RWPE2 (cell line): Measurements from ENCODE around the gene MARCHF3.

Experiments used
- ATAC-seq: fragments of 200-7000 bp; cut with Tn5 transposase; 3 replicates; pipeline ENCODE4 v1.9.1; 2021; ENCODE audit warnings: low read depth
- DNase-seq: peaks from one replicate; pipeline ENCODE4 v3.0.0-alpha.2; 2020; ENCODE audit warnings: low spot score
- H3K27ac ChIP-seq: fragments of 450-650 bp; 2 replicates; pipeline ENCODE4 v1.5.1; 2017; ENCODE audit warnings: mild to moderate bottlenecking; ENCODE audit not compliant: poor library complexity, severe bottlenecking
- H3K27me3 ChIP-seq: fragments of 250-450 bp; sonication (Bioruptor Pico); 2 replicates; pipeline ENCODE4 v1.5.1; 2021; ENCODE audit warnings: mild to moderate bottlenecking, moderate library complexity; ENCODE audit not compliant: insufficient read depth, poor library complexity, severe bottlenecking
- H3K36me3 ChIP-seq: fragments of 250-450 bp; sonication (Bioruptor Pico); 2 replicates; pipeline ENCODE4 v1.5.1; 2020; ENCODE audit warnings: low read depth, mild to moderate bottlenecking, moderate library complexity
- H3K4me1 ChIP-seq: fragments of 250-450 bp; sonication (Bioruptor Pico); 2 replicates; pipeline ENCODE4 v1.5.1; 2021; ENCODE audit warnings: mild to moderate bottlenecking, moderate library complexity; ENCODE audit not compliant: insufficient read depth, poor library complexity, severe bottlenecking
- H3K4me3 ChIP-seq: fragments of 250-450 bp; sonication (Bioruptor Pico); 2 replicates; pipeline ENCODE4 v1.5.1; 2021; ENCODE audit warnings: mild to moderate bottlenecking, moderate library complexity; ENCODE audit not compliant: severe bottlenecking
- H3K9me3 ChIP-seq: fragments of 250-450 bp; sonication (Bioruptor Pico); 2 replicates; pipeline ENCODE4 v1.5.1; 2021; ENCODE audit warnings: mild to moderate bottlenecking, moderate library complexity; ENCODE audit not compliant: severe bottlenecking
- TF ChIP-seq, protein P1 (sequence below): fragments of 450-650 bp; IDR thresholded peaks from one replicate; pipeline ENCODE4 v1.5.1; 2017; ENCODE audit warnings: mild to moderate bottlenecking, moderate library complexity; ENCODE audit not compliant: poor library complexity, severe bottlenecking

Gene MARCHF3

DNA sequence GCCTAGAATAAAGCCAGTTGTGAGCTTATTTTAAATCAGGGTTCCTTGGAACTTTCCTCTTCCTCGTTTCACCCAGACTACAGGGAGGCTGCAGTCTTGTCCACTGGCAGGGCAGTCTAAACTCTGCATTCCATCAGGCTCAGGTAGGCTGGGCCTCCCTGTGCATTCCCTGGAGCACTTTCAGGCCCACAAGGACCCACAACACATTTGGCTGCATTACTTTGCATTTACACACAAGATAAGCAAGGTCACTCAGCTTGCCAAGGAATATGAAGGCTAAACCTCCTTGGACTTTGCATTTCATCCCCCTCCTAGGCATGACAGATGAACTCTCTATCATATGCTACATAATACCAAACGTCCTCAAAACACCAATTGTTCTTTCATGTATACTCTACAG is 104.2 kb downstream of the MARCHF3 start:
- no peaks in the 10 kb centered on the region for H3K9me3 ChIP-seq
- no peaks in the 10 kb centered on the region for H3K4me1 ChIP-seq
- no peak overlapping the region for H3K4me3 ChIP-seq
- TF ChIP-seq, protein P1, sequence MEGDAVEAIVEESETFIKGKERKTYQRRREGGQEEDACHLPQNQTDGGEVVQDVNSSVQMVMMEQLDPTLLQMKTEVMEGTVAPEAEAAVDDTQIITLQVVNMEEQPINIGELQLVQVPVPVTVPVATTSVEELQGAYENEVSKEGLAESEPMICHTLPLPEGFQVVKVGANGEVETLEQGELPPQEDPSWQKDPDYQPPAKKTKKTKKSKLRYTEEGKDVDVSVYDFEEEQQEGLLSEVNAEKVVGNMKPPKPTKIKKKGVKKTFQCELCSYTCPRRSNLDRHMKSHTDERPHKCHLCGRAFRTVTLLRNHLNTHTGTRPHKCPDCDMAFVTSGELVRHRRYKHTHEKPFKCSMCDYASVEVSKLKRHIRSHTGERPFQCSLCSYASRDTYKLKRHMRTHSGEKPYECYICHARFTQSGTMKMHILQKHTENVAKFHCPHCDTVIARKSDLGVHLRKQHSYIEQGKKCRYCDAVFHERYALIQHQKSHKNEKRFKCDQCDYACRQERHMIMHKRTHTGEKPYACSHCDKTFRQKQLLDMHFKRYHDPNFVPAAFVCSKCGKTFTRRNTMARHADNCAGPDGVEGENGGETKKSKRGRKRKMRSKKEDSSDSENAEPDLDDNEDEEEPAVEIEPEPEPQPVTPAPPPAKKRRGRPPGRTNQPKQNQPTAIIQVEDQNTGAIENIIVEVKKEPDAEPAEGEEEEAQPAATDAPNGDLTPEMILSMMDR: no peak
- no peaks in the 10 kb centered on the region for H3K27me3 ChIP-seq
- no peak overlapping the region for H3K27ac ChIP-seq
- H3K36me3 ChIP-seq: no peaks in the 10 kb centered on the region
- DNase-seq (no peak), ATAC-seq (no peak)

DNA sequence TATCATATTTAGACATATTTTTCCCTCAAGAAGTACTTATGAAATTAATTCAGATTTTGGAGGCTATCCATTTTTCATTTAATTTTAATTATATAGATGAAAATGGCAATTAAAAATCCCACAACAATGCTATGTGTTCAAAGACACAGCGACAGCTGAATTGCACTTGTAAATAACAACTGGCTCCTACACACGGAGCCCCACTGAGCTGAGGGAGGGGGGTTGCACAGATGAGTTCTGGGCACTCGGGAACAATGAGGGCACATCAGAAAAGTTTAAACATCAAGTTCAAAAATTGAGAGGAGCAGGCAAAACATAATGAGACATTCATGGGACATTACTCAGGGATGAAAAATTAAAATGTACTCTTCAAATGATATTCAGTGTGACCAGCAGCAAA is 104.9 kb downstream of the MARCHF3 start:
- Histone ChIP-seq H3K9me3 (no peaks in the 10 kb centered on the region), H3K4me3 (no peak overlapping the region), H3K27ac (no peak overlapping the region), H3K4me1 (no peaks in the 10 kb centered on the region), H3K36me3 (no peaks in the 10 kb centered on the region), H3K27me3 (no peaks in the 10 kb centered on the region)
- TF ChIP-seq, protein P1: no peak
- no peak for DNase-seq
- no peak for ATAC-seq

DNA sequence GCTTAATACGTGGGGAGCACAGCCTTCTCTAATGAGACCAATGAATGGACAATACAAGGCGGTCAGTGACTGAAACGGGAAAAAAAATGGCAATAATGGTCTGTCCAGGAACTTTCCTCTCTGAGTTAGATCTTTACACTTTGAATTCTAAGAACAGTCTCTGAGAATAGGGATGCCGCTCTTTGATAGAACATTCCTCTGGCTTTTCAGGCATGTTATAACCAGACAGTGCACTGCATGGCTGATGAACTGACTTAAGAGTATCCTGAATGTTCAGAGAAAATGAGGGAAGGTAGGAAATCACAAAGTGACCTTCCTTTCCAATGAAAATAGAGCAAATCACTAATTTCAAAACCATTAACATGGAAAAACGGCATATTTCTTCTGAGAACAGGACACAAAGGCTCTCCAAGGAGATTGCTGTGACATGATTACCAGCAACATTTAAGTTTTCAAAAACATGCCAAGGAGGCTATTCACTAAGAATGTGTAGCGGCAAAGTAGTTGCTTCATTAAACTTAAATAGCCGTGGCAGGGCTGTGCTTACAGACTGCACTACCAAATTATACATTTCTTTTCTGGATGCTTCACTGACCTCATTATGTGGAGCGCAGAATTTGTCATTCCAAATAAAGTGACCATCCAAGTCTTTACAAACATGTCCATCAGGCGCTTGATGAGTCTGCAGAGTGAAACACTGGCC is 105.9 kb downstream of the MARCHF3 start:
- ATAC-seq (no peak), DNase-seq (no peak)
- Histone ChIP-seq H3K4me3 (no peak overlapping the region), H3K4me1 (no peaks in the 10 kb centered on the region), H3K36me3 (no peaks in the 10 kb centered on the region), H3K27me3 (no peaks in the 10 kb centered on the region), H3K9me3 (no peaks in the 10 kb centered on the region), H3K27ac (no peak overlapping the region)
- TF ChIP-seq, protein P1: no peak

DNA sequence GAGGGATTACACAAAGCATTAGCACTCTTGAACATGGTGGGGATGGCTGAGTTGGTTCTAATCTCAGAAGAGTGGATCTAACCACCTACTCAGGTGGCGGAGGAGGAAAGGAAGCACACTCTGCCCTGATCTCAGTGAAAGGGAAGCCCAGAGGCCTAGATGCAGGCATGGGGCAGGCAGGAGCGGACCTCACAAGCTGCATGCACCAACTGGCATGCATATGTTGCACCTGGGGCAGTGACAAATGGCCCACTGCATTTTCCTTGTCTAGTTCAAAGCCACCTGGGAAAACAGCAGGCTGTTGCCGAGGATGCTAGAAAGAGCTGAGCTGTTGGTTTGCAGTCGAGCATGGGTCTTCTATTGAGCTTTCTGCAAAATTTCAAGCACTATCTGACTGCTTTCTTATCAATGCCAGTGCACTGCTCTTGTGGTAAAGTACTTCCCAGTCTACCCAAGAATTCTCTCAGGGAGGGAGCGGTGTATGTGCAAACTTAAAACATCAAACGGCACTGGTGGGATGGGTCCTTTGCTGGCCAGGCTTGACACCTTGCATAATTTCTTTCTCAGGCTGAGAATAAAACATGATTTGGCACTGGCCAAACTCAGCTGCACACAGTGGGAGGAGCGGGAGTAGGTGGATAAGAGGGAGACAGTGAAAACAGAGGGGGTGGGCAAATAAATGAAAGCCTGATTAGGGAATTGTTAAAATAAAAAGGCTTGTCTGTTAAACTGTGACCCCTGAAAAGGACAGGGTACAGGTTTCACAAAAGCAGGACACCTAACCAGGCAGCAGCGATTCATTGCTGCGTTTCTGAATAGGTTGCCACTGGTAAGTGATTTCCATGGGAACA is 108.9 kb downstream of the MARCHF3 start:
- Histone ChIP-seq H3K4me3 (no peak overlapping the region), H3K27me3 (no peaks in the 10 kb centered on the region), H3K4me1 (peaks cover 15% of the 10 kb centered on the region), H3K36me3 (no peaks in the 10 kb centered on the region), H3K27ac (no peak overlapping the region), H3K9me3 (no peaks in the 10 kb centered on the region)
- TF ChIP-seq, protein P1: no peak
- no peak for ATAC-seq
- no peak for DNase-seq
